PC-3 (cell line): ENCODE results near the gene COL8A1. TPM values are rescaled to one million over a fixed set of nuclear protein-coding genes. Genes with fewer than 3 reads are reported as not detected.

ENCODE experiments used
- ATAC-seq: fragments of 200-7000 bp; cut with Tn5 transposase; 2 replicates; pipeline ENCODE4 v1.9.1; 2020; ENCODE audit warnings: mild to moderate bottlenecking, moderate library complexity
- BruUV-seq: library from RNA; stranded (reverse); fragments of 400-500 nt; replicated peaks from 2 replicates; lab custom pipeline; 2021; lab: Mats Ljungman, UMichigan
- CTCF ChIA-PET: fragments of 300-600 bp; sonication (Branson Sonifier 250); formaldehyde crosslinking; loops from one replicate; lab custom pipeline; 2022; ENCODE audit warnings: antibody characterized with exemption; lab: Charles Lee
- POLR2A ChIA-PET: fragments of 300-600 bp; sonication (Branson Sonifier 250); formaldehyde crosslinking; loops from one replicate; lab custom pipeline; 2022; ENCODE audit warnings: antibody characterized with exemption; ENCODE audit not compliant: unreplicated experiment; lab: Charles Lee
- DNase-seq: peaks from one replicate; pipeline ENCODE4 v3.0.0-alpha.2; 2015
- H2AFZ ChIP-seq: fragments of 300-600 bp; sonication (generic); 2 replicates; pipeline ENCODE4 v1.6.0; 2016; ENCODE audit warnings: antibody characterized with exemption, low read length
- H3F3A ChIP-seq: fragments of 300-600 bp; sonication (generic); one replicate; pipeline ENCODE4 v1.6.0; 2017; ENCODE audit warnings: antibody characterized with exemption, low read length, control low read depth, mild to moderate bottlenecking; ENCODE audit not compliant: unreplicated experiment
- H3K27ac ChIP-seq: fragments of 300-600 bp; sonication (generic); 2 replicates; pipeline ENCODE4 v1.5.1; 2016; ENCODE audit warnings: mild to moderate bottlenecking, low read length
- H3K27me3 ChIP-seq: fragments of 300-600 bp; sonication (generic); 2 replicates; pipeline ENCODE4 v1.6.1; 2016; ENCODE audit warnings: low read length, mixed read lengths
- H3K36me3 ChIP-seq: fragments of 300-600 bp; sonication (generic); 2 replicates; pipeline ENCODE4 v1.6.1; 2016; ENCODE audit warnings: low read depth, mixed run types, low read length, mixed read lengths
- H3K4me1 ChIP-seq: fragments of 300-600 bp; sonication (generic); 2 replicates; pipeline ENCODE4 v1.5.1; 2016; ENCODE audit warnings: low read length; ENCODE audit not compliant: insufficient read depth
- H3K4me2 ChIP-seq: fragments of 300-600 bp; sonication (generic); 2 replicates; pipeline ENCODE4 v1.6.0; 2016; ENCODE audit warnings: low read length
- H3K4me3 ChIP-seq: fragments of 300-600 bp; sonication (generic); 2 replicates; pipeline ENCODE4 v1.5.1; 2016; ENCODE audit warnings: mild to moderate bottlenecking, low read length, mixed read lengths
- H3K79me2 ChIP-seq: fragments of 300-600 bp; sonication (generic); 2 replicates; pipeline ENCODE4 v1.6.1; 2017; ENCODE audit warnings: low read length, mixed read lengths
- H3K9ac ChIP-seq: fragments of 300-600 bp; sonication (generic); 2 replicates; pipeline ENCODE4 v1.6.0; 2016; ENCODE audit warnings: mild to moderate bottlenecking, low read length
- H3K9me2 ChIP-seq: fragments of 300-600 bp; sonication (generic); replicated peaks from 2 replicates; pipeline ENCODE4 v1.6.1; 2016; ENCODE audit warnings: mixed run types, low read length, mixed read lengths
- H3K9me3 ChIP-seq: fragments of 300-600 bp; sonication (generic); 2 replicates; pipeline ENCODE4 v1.6.1; 2016; ENCODE audit warnings: low read length, mixed read lengths
- H4K20me1 ChIP-seq: fragments of 300-600 bp; sonication (generic); 2 replicates; pipeline ENCODE4 v1.6.1; 2016; ENCODE audit warnings: low read length, mixed read lengths
- CTCF ChIP-seq: fragments of 300-600 bp; sonication (generic); conservative IDR thresholded peaks from 2 replicates; pipeline ENCODE4 v1.5.1; 2017; ENCODE audit warnings: antibody characterized with exemption, low read depth, mild to moderate bottlenecking, low read length
- EZH2 ChIP-seq: fragments of 300-600 bp; sonication (generic); IDR thresholded peaks from one replicate; pipeline ENCODE4 v1.6.1; 2017; ENCODE audit warnings: antibody characterized with exemption, mild to moderate bottlenecking, low read length; ENCODE audit not compliant: unreplicated experiment
- EZH2phosphoT487 ChIP-seq: fragments of 300-600 bp; sonication (generic); IDR thresholded peaks from 2 replicates; pipeline ENCODE4 v1.6.1; 2018; ENCODE audit warnings: mild to moderate bottlenecking, antibody characterized with exemption, low read length, borderline replicate concordance
- intact Hi-C: fragments of 100-400 bp; cut with micrococcal nuclease; formaldehyde crosslinking; loops from 2 replicates; pipeline ENCODE4 v1.9.0; 2023
- total RNA-seq: library from RNA; depleted of rRNA; stranded (reverse); fragments of >200 nt; gene quantifications from 2 replicates; pipeline ENCODE4 v1.2.3, GENCODE V29; 2014

The COL8A1 gene
- total RNA-seq, 1 experiment from 2014 or later = 2.4 TPM

GRCh38 chr3:99714575-99714974, 76.2 kb downstream of the COL8A1 start:
- DNase-seq (no peak), ATAC-seq (no peak)
- CTCF ChIA-PET = interaction anchor here (0.5 kb wide), 1 partner anchor 698 kb away, joined by 4 read pairs; no protein-coding TSS in a partner anchor
- no peak overlapping the region for H3K9ac ChIP-seq
- POLR2A ChIA-PET = interaction anchor here (0.5 kb wide), 1 partner anchor 355 kb away, joined by 3 read pairs; no protein-coding TSS in a partner anchor
- H3F3A ChIP-seq = no peaks in the 10 kb centered on the region
- no peak overlapping the region for H3K4me2 ChIP-seq
- no peaks in the 10 kb centered on the region for H3K27me3 ChIP-seq
- BruUV-seq = no TSS peak
- H3K36me3 ChIP-seq = no peaks in the 10 kb centered on the region
- H2AFZ ChIP-seq = no peak overlapping the region
- TF ChIP-seq EZH2 (no peak), CTCF (no peak), EZH2phosphoT487 (no peak)
- no peaks in the 10 kb centered on the region for H4K20me1 ChIP-seq
- H3K9me3 ChIP-seq = no peaks in the 10 kb centered on the region
- no peaks in the 10 kb centered on the region for H3K9me2 ChIP-seq
- intact Hi-C loops = no loop called here
- no peaks in the 10 kb centered on the region for H3K79me2 ChIP-seq
- H3K27ac ChIP-seq = no peak overlapping the region
- no peak overlapping the region for H3K4me3 ChIP-seq
- no peaks in the 10 kb centered on the region for H3K4me1 ChIP-seq

GRCh38 chr3:99716463-99716995, 78.1 kb downstream of the COL8A1 start:
- DNase-seq (no peak), ATAC-seq (no peak)
- H3K4me1 ChIP-seq = peaks cover 11% of the 10 kb centered on the region
- H3K9ac ChIP-seq = no peak overlapping the region
- no peak overlapping the region for H3K4me2 ChIP-seq
- no peak overlapping the region for H3K4me3 ChIP-seq
- TF ChIP-seq EZH2 = no peak
- TF ChIP-seq EZH2phosphoT487 = no peak
- no peak for TF ChIP-seq CTCF
- no TSS peak for BruUV-seq
- no peaks in the 10 kb centered on the region for H3K79me2 ChIP-seq
- no peaks in the 10 kb centered on the region for H3K9me3 ChIP-seq
- no peaks in the 10 kb centered on the region for H4K20me1 ChIP-seq
- no peaks in the 10 kb centered on the region for H3K9me2 ChIP-seq
- no peaks in the 10 kb centered on the region for H3F3A ChIP-seq
- no peaks in the 10 kb centered on the region for H3K36me3 ChIP-seq
- CTCF ChIA-PET = no interaction called here
- H2AFZ ChIP-seq = no peak overlapping the region
- POLR2A ChIA-PET = interaction anchor here (0.6 kb wide), 1 partner anchor 679 kb away, joined by 17 read pairs; no protein-coding TSS in a partner anchor
- no peak overlapping the region for H3K27ac ChIP-seq
- intact Hi-C loops = no loop called here
- H3K27me3 ChIP-seq = no peaks in the 10 kb centered on the region

- peaks cover 18% of the 10 kb centered on the region for H3K4me1 ChIP-seq
- no peak overlapping the region for H3K27ac ChIP-seq
- H3K9me3 ChIP-seq = no peaks in the 10 kb centered on the region
- no peak overlapping the region for H3K9ac ChIP-seq
- ChIA-PET POLR2A (no interaction called here), CTCF (no interaction called here)
- DNase-seq (peak; percentile 82), ATAC-seq (peak; percentile 81)
- no peaks in the 10 kb centered on the region for H4K20me1 ChIP-seq
- no peaks in the 10 kb centered on the region for H3K36me3 ChIP-seq
- no peaks in the 10 kb centered on the region for H3K79me2 ChIP-seq
- no peak overlapping the region; the same call in 1 of the 2 replicates for H3K4me3 ChIP-seq
- no TSS peak for BruUV-seq
- no peaks in the 10 kb centered on the region for H3K27me3 ChIP-seq
- peak overlapping the region; percentile 25; the same call in 1 of the 2 replicates for H2AFZ ChIP-seq
- no peaks in the 10 kb centered on the region for H3F3A ChIP-seq
- TF ChIP-seq EZH2 (no peak), CTCF (no peak), EZH2phosphoT487 (no peak)
- intact Hi-C loops = loop anchor here (2.0 kb wide), 1 partner anchor 24 kb away; no protein-coding TSS in a partner anchor
- no peaks in the 10 kb centered on the region for H3K9me2 ChIP-seq
- H3K4me2 ChIP-seq = peak overlapping the region; percentile 40
Observed at GRCh38 chr3:99720985-99721632, 82.7 kb downstream of the COL8A1 start.
